ENCODE measurements around the gene CLIP1. TPM values are rescaled to one million over a fixed set of nuclear protein-coding genes. Genes with fewer than 3 reads are reported as not detected.

CLIP1 gene
- total RNA-seq, 1 experiment from 2014 or later: 62.2 TPM

- no peaks in the 10 kb centered on the region for H3K36me3 ChIP-seq (ENCODE audit: insufficient read depth, low read length, poor library complexity, severe bottlenecking)
- POLR2A ChIA-PET (ENCODE audit: low non-redundant PET): no interaction called here
Measured at GRCh38 chr12:122392411-122392810, 30.1 kb downstream of the CLIP1 start.

GRCh38 chr12:122389677-122390076 lies 32.8 kb downstream of the CLIP1 start:
- H3K27me3 ChIP-seq (replicated peaks; ENCODE audit: insufficient read depth, low read depth, low read length, poor library complexity): no peaks in the 10 kb centered on the region
- BruUV-seq (replicated peaks): no TSS peak

More at GRCh38 chr12:122392411-122392810, 30.1 kb downstream of the CLIP1 start:
- no peak overlapping the region for H3K4me3 ChIP-seq (ENCODE audit: low read depth, low read length, poor library complexity, severe bottlenecking)
- intact Hi-C loops (cut with micrococcal nuclease; ENCODE audit: unreplicated experiment): no loop called here
- no peaks in the 10 kb centered on the region for H3K9me3 ChIP-seq (ENCODE audit: low read depth, low read length, poor library complexity, severe bottlenecking)
- CTCF ChIA-PET: no interaction called here
- BruUV-seq (replicated peaks): no TSS peak
- H3K27ac ChIP-seq (ENCODE audit: low read depth, low read length, poor library complexity, severe bottlenecking): no peak overlapping the region
- no peak for TF ChIP-seq EZH2 (IDR thresholded peaks at IDR 0.05; ENCODE audit: borderline replicate concordance, low read depth, low read length, poor library complexity, severe bottlenecking)
- TF ChIP-seq CTCF (conservative IDR thresholded peaks at IDR 0.05; ENCODE audit: low read depth, low read length): no peak
- no peak for DNase-seq (ENCODE audit: low spot score)
- peaks cover 4% of the 10 kb centered on the region for H3K4me1 ChIP-seq (ENCODE audit: insufficient read depth, low read length, poor library complexity, severe bottlenecking)
- H3K27me3 ChIP-seq (replicated peaks; ENCODE audit: insufficient read depth, low read depth, low read length, poor library complexity): no peaks in the 10 kb centered on the region

GRCh38 chr12:122387887-122388286 lies 34.6 kb downstream of the CLIP1 start:
- H3K27ac ChIP-seq (ENCODE audit: low read depth, low read length, poor library complexity, severe bottlenecking): no peak overlapping the region
- CTCF ChIA-PET: no interaction called here
- intact Hi-C loops (cut with micrococcal nuclease; ENCODE audit: unreplicated experiment): no loop called here
- POLR2A ChIA-PET (ENCODE audit: low non-redundant PET): no interaction called here
- no peak overlapping the region for H3K4me3 ChIP-seq (ENCODE audit: low read depth, low read length, poor library complexity, severe bottlenecking)
- no peak for TF ChIP-seq EZH2 (IDR thresholded peaks at IDR 0.05; ENCODE audit: borderline replicate concordance, low read depth, low read length, poor library complexity, severe bottlenecking)
- no peak for TF ChIP-seq CTCF (conservative IDR thresholded peaks at IDR 0.05; ENCODE audit: low read depth, low read length)
- H3K9me3 ChIP-seq (ENCODE audit: low read depth, low read length, poor library complexity, severe bottlenecking): no peaks in the 10 kb centered on the region
- peaks cover 4% of the 10 kb centered on the region for H3K4me1 ChIP-seq (ENCODE audit: insufficient read depth, low read length, poor library complexity, severe bottlenecking)
- H3K27me3 ChIP-seq (replicated peaks; ENCODE audit: insufficient read depth, low read depth, low read length, poor library complexity): no peaks in the 10 kb centered on the region
- BruUV-seq (replicated peaks): no TSS peak
- no peak for DNase-seq (ENCODE audit: low spot score)
- no peaks in the 10 kb centered on the region for H3K36me3 ChIP-seq (ENCODE audit: insufficient read depth, low read length, poor library complexity, severe bottlenecking)

More at GRCh38 chr12:122389677-122390076, 32.8 kb downstream of the CLIP1 start:
- H3K27ac ChIP-seq (ENCODE audit: low read depth, low read length, poor library complexity, severe bottlenecking): no peak overlapping the region
- no peaks in the 10 kb centered on the region for H3K9me3 ChIP-seq (ENCODE audit: low read depth, low read length, poor library complexity, severe bottlenecking)
- ChIA-PET CTCF (no interaction called here), POLR2A (ENCODE audit: low non-redundant PET) (no interaction called here)
- no peak overlapping the region for H3K4me3 ChIP-seq (ENCODE audit: low read depth, low read length, poor library complexity, severe bottlenecking)
- H3K36me3 ChIP-seq (ENCODE audit: insufficient read depth, low read length, poor library complexity, severe bottlenecking): no peaks in the 10 kb centered on the region
- TF ChIP-seq CTCF (conservative IDR thresholded peaks at IDR 0.05; ENCODE audit: low read depth, low read length) (no peak), EZH2 (IDR thresholded peaks at IDR 0.05; ENCODE audit: borderline replicate concordance, low read depth, low read length, poor library complexity, severe bottlenecking) (no peak)
- DNase-seq (ENCODE audit: low spot score): no peak
- H3K4me1 ChIP-seq (ENCODE audit: insufficient read depth, low read length, poor library complexity, severe bottlenecking): no peaks in the 10 kb centered on the region
- intact Hi-C loops (cut with micrococcal nuclease; ENCODE audit: unreplicated experiment): no loop called here

All from A673 (cell line).